ENCODE measurements around the gene SH3RF2. TPM values are rescaled to one million over a fixed set of nuclear protein-coding genes. Genes with fewer than 3 reads are reported as not detected.

Gene SH3RF2
- total RNA-seq, 6 donors from 2014 or later, result 9.2 to 19.3 (median 14.3) TPM

- H3K4me1 ChIP-seq, result no peaks in the 10 kb centered on the region
- TF ChIP-seq POLR2AphosphoS5 (IDR thresholded peaks at IDR 0.05) (no peak), POLR2A (IDR thresholded peaks at IDR 0.05) (no peak), CTCF (IDR thresholded peaks at IDR 0.05) (peak in 1 of 6 experiments; percentile 5), EP300 (IDR thresholded peaks at IDR 0.05) (no peak)
- DNase-seq, result no peak
- no peaks in the 10 kb centered on the region for H3K27me3 ChIP-seq
- H3K27ac ChIP-seq, result no peak overlapping the region
- no peak overlapping the region for H3K4me3 ChIP-seq
- no peaks in the 10 kb centered on the region for H3K36me3 ChIP-seq
- ATAC-seq (ENCODE audit: low FRiP score in 2 of 2), result no peak
- no peaks in the 10 kb centered on the region for H3K9me3 ChIP-seq
- WGBS, 2 donors, result 66 to 84% methylated on average over 3 of the region's 3 CpGs
Measured at GRCh38 chr5:145908206-145908960, 28.0 kb upstream of the SH3RF2 start.

DNA sequence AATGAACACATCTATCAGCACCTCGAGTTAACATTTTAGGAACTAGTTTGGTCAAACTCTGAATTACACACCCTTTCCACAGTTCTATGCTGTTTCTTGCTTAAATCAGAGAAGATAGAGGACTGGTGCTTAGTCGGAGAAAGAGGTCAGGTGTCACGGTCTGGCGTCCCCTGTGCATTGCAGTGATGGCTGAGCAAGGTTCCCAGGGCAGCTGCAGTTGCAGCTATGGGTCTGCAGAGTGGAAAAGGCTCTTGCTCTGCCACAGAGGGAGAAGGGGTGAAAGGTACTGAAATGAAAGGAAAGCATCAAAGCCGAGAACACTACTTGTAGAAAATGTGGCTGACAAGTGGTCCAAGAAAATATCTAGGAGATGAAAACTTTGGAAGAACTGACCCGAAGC, 25.2 kb upstream of the SH3RF2 start:
- WGBS, 2 donors, result 61 to 70% methylated on average over 6 of the region's 6 CpGs
- ATAC-seq (ENCODE audit: low FRiP score in 2 of 2), result no peak
- no peak overlapping the region for H3K27ac ChIP-seq
- H3K4me3 ChIP-seq, result no peak overlapping the region
- DNase-seq, result no peak
- H3K4me1 ChIP-seq, result no peaks in the 10 kb centered on the region
- H3K36me3 ChIP-seq, result no peaks in the 10 kb centered on the region
- no peaks in the 10 kb centered on the region for H3K9me3 ChIP-seq
- H3K27me3 ChIP-seq, result no peaks in the 10 kb centered on the region
- no peak for TF ChIP-seq POLR2A (IDR thresholded peaks at IDR 0.05)
- no peak for TF ChIP-seq EP300 (IDR thresholded peaks at IDR 0.05)
- TF ChIP-seq POLR2AphosphoS5 (IDR thresholded peaks at IDR 0.05), result no peak
- no peak for TF ChIP-seq CTCF (IDR thresholded peaks at IDR 0.05)

- Histone ChIP-seq H3K27ac (no peak overlapping the region), H3K4me3 (no peak overlapping the region), H3K27me3 (no peaks in the 10 kb centered on the region), H3K36me3 (no peaks in the 10 kb centered on the region), H3K9me3 (no peaks in the 10 kb centered on the region), H3K4me1 (no peaks in the 10 kb centered on the region)
- DNase-seq, result no peak
- ATAC-seq (ENCODE audit: low FRiP score in 2 of 2), result no peak
- WGBS, 2 donors, result 81 to 87% methylated on average over 3 of the region's 3 CpGs
- TF ChIP-seq POLR2AphosphoS5 (IDR thresholded peaks at IDR 0.05) (no peak), POLR2A (IDR thresholded peaks at IDR 0.05) (no peak), CTCF (IDR thresholded peaks at IDR 0.05) (no peak), EP300 (IDR thresholded peaks at IDR 0.05) (no peak)
Measured at GRCh38 chr5:145912019-145912418, 24.4 kb upstream of the SH3RF2 start.

DNA sequence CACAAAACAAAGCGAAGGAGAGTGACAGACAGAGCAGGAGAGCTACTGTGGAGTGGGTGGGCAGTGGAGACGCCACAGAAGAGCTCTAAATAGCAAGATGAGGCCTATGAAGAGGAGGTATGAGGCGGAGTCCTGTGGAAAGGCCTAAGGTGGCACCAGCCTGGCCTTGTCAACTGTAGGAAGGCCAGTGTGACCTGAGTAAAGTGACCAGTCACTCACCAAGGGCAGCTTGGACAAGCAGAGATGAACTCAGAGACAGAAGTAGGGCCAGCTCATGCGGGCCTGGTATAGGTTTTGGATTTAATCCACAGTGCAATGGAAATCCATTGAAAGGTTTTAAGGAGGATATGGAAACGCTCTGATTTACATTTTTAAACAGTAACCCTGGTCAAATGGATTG, 23.8 kb upstream of the SH3RF2 start:
- WGBS, 2 donors, result 85 to 91% methylated on average over 5 of the region's 5 CpGs
- ATAC-seq (ENCODE audit: low FRiP score in 2 of 2), result no peak

More for the DNA sequence above, 23.8 kb upstream of the SH3RF2 start:
- TF ChIP-seq CTCF (IDR thresholded peaks at IDR 0.05) (no peak), POLR2A (IDR thresholded peaks at IDR 0.05) (no peak), POLR2AphosphoS5 (IDR thresholded peaks at IDR 0.05) (no peak), EP300 (IDR thresholded peaks at IDR 0.05) (no peak)
- no peaks in the 10 kb centered on the region for H3K27me3 ChIP-seq
- H3K4me1 ChIP-seq, result no peaks in the 10 kb centered on the region
- no peaks in the 10 kb centered on the region for H3K36me3 ChIP-seq
- no peaks in the 10 kb centered on the region for H3K9me3 ChIP-seq
- no peak for DNase-seq
- H3K4me3 ChIP-seq, result no peak overlapping the region
- H3K27ac ChIP-seq, result no peak overlapping the region

Measured in upper lobe of left lung (tissue), 6 donors.